ENCODE data around the gene GRIK4. TPM values are rescaled to one million over a fixed set of nuclear protein-coding genes. Genes with fewer than 3 reads are reported as not detected.

GRIK4 gene
- total and polyA plus RNA-seq, 8 donors, result 0.76 to 10.1 (median 7.7) TPM

GRCh38 chr11:120486138-120486537, 25.4 kb upstream of the GRIK4 start:
- Histone ChIP-seq H3K9me3 (no peaks in the 10 kb centered on the region), H3K4me1 (no peaks in the 10 kb centered on the region), H3K36me3 (peaks cover 0 to 46% of the 10 kb centered on the region in 2 donors), H3K4me3 (no peak overlapping the region), H3K27me3 (no peaks in the 10 kb centered on the region), H3K27ac (no peak overlapping the region)
- intact Hi-C loops (cut with DNase I), result no loop called here
- no peak for TF ChIP-seq CTCF (IDR thresholded peaks at IDR 0.05)
- ATAC-seq (no peak), DNase-seq (no peak)

GRCh38 chr11:120489799-120490198, 21.7 kb upstream of the GRIK4 start:
- Histone ChIP-seq H3K4me1 (no peaks in the 10 kb centered on the region), H3K9me3 (no peaks in the 10 kb centered on the region), H3K27ac (no peak overlapping the region), H3K27me3 (no peaks in the 10 kb centered on the region), H3K4me3 (no peak overlapping the region), H3K36me3 (peaks cover 0 to 16% of the 10 kb centered on the region in 2 donors)
- DNase-seq, result no peak
- TF ChIP-seq CTCF (IDR thresholded peaks at IDR 0.05), result no peak
- intact Hi-C loops (cut with DNase I), result loop anchor here in 1 of 2 donors (10.0 kb wide), 1 partner anchor 155 kb away; the partner anchor contains the start of gene ARHGEF12
- ATAC-seq, result no peak

- Histone ChIP-seq H3K36me3 (no peaks in the 10 kb centered on the region), H3K27me3 (no peaks in the 10 kb centered on the region), H3K27ac (no peak overlapping the region), H3K4me1 (no peaks in the 10 kb centered on the region), H3K9me3 (no peaks in the 10 kb centered on the region), H3K4me3 (no peak overlapping the region)
- DNase-seq (no peak), ATAC-seq (no peak)
- no peak for TF ChIP-seq CTCF (IDR thresholded peaks at IDR 0.05)
- intact Hi-C loops (cut with DNase I), result loop anchor here in 1 of 2 donors (10.0 kb wide), 1 partner anchor 158 kb away; the partner anchor contains the start of gene ARHGEF12
Measured at GRCh38 chr11:120492486-120492885, 19.1 kb upstream of the GRIK4 start.

GRCh38 chr11:120494595-120494994, 17.0 kb upstream of the GRIK4 start:
- Histone ChIP-seq H3K4me3 (no peak overlapping the region), H3K4me1 (no peaks in the 10 kb centered on the region), H3K27ac (no peak overlapping the region), H3K36me3 (no peaks in the 10 kb centered on the region), H3K27me3 (peaks cover 0 to 7% of the 10 kb centered on the region in 2 donors), H3K9me3 (no peaks in the 10 kb centered on the region)
- TF ChIP-seq CTCF (IDR thresholded peaks at IDR 0.05), result no peak
- intact Hi-C loops (cut with DNase I), result loop anchor here in 1 of 2 donors (10.0 kb wide), 1 partner anchor 160 kb away; the partner anchor contains the start of gene ARHGEF12
- ATAC-seq (no peak), DNase-seq (no peak)

- Histone ChIP-seq H3K27me3 (peaks cover 0 to 49% of the 10 kb centered on the region in 2 donors), H3K4me3 (no peak overlapping the region), H3K4me1 (no peaks in the 10 kb centered on the region), H3K27ac (no peak overlapping the region), H3K9me3 (no peaks in the 10 kb centered on the region), H3K36me3 (no peaks in the 10 kb centered on the region)
- DNase-seq (no peak), ATAC-seq (no peak)
- intact Hi-C loops (cut with DNase I), result loop anchor here in 1 of 2 donors (10.0 kb wide), 1 partner anchor 164 kb away; the partner anchor contains the start of gene ARHGEF12
- TF ChIP-seq CTCF (IDR thresholded peaks at IDR 0.05), result no peak
Measured at GRCh38 chr11:120499088-120499487, 12.5 kb upstream of the GRIK4 start.
